GM18861 (cell line): ENCODE results near the gene PPP4R1.
A peak's percentile ranks its signal among the peaks of the same experiment; 100 is the strongest.

Experiments used
- ATAC-seq: cut with Tn5 transposase; IDR thresholded peaks from one replicate; pipeline ENCODE4 v1.9.1; 2021; ENCODE audit not compliant: unreplicated experiment

Gene PPP4R1

GRCh38 chr18:9594823-9595596 lies 19.3 kb downstream of the PPP4R1 start:
- peak; percentile 58 for ATAC-seq

- no peak for ATAC-seq
Observed at GRCh38 chr18:9587924-9588323, 26.4 kb downstream of the PPP4R1 start.

GRCh38 chr18:9586814-9587213 lies 27.5 kb downstream of the PPP4R1 start:
- no peak for ATAC-seq

- ATAC-seq: no peak
Observed at GRCh38 chr18:9581667-9582066, 32.7 kb downstream of the PPP4R1 start.

- ATAC-seq: no peak
Observed at GRCh38 chr18:9578306-9578705, 36.1 kb downstream of the PPP4R1 start.

- no peak for ATAC-seq
Observed at GRCh38 chr18:9577361-9577760, 37.0 kb downstream of the PPP4R1 start.

- no peak for ATAC-seq
Observed at GRCh38 chr18:9575558-9575957, 38.8 kb downstream of the PPP4R1 start.

- no peak for ATAC-seq
Observed at GRCh38 chr18:9574473-9575115, 39.8 kb downstream of the PPP4R1 start.

GRCh38 chr18:9571546-9571945 lies 42.8 kb downstream of the PPP4R1 start:
- ATAC-seq: no peak

GRCh38 chr18:9570255-9570654 lies 44.1 kb downstream of the PPP4R1 start:
- ATAC-seq: no peak

- no peak for ATAC-seq
Observed at GRCh38 chr18:9569178-9569577, 45.2 kb downstream of the PPP4R1 start.

GRCh38 chr18:9568186-9568585 lies 46.2 kb downstream of the PPP4R1 start:
- no peak for ATAC-seq

- no peak for ATAC-seq
Observed at GRCh38 chr18:9565407-9565806, 49.0 kb downstream of the PPP4R1 start.

GRCh38 chr18:9563331-9563730 lies 51.0 kb downstream of the PPP4R1 start:
- no peak for ATAC-seq

- ATAC-seq: no peak
Observed at GRCh38 chr18:9562584-9562983, 51.8 kb downstream of the PPP4R1 start.

GRCh38 chr18:9561759-9562158 lies 52.6 kb downstream of the PPP4R1 start:
- ATAC-seq: no peak

- no peak for ATAC-seq
Observed at GRCh38 chr18:9559253-9559652, 55.1 kb downstream of the PPP4R1 start.

- no peak for ATAC-seq
Observed at GRCh38 chr18:9558387-9559064, 55.8 kb downstream of the PPP4R1 start.

GRCh38 chr18:9557250-9557943 lies 57.0 kb downstream of the PPP4R1 start:
- ATAC-seq: no peak

- ATAC-seq: no peak
Observed at GRCh38 chr18:9552616-9553015, 61.7 kb downstream of the PPP4R1 start.

GRCh38 chr18:9552191-9552590 lies 62.2 kb downstream of the PPP4R1 start:
- no peak for ATAC-seq
